Epithelial cell of esophagus (primary cell): Measurements from ENCODE around the gene TSC1.

ENCODE experiments used
- DNase-seq: peaks from one replicate; pipeline ENCODE4 v3.0.0; 2010; ENCODE audit warnings: low read depth
- H3K4me3 ChIP-seq: 2 replicates; pipeline ENCODE4 v1.5.1; 2011; ENCODE audit warnings: mild to moderate bottlenecking, low read length, control low read depth
- CTCF ChIP-seq: IDR thresholded peaks from 2 replicates; pipeline ENCODE4 v1.5.1; 2011; ENCODE audit warnings: low read depth, mild to moderate bottlenecking, low read length, control low read depth, inconsistent platforms; ENCODE audit not compliant: insufficient read depth; ENCODE audit errors: missing control alignments

TSC1 gene

GRCh38 chr9:132864691-132865090 lies 79.7 kb downstream of the TSC1 start:
- DNase-seq = peak; percentile 65
- H3K4me3 ChIP-seq = no peak overlapping the region
- TF ChIP-seq CTCF = no peak

GRCh38 chr9:132864277-132864676 lies 80.1 kb downstream of the TSC1 start:
- DNase-seq = no peak
- no peak for TF ChIP-seq CTCF
- no peak overlapping the region for H3K4me3 ChIP-seq

DNA sequence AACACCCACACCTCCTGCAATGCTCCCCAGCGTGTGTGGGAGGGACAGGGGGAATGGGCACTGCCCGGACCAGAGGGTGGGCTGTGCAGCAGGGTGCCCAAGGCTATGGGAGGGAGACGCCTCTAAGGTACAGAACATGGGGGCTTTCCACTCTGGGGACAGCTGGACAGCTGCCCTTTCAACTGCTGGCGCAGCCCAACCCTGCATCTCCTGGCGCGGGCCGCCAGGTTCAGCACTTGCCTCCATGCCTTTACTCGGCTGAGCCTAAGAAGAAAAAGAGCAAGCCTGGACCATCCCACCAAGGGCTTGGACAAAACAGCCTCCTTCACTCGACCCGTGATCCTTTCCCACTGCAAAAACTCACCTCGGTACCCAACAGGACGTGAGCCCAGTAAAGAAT lies 81.3 kb downstream of the TSC1 start:
- TF ChIP-seq CTCF = no peak
- DNase-seq = no peak
- no peak overlapping the region for H3K4me3 ChIP-seq

- no peak for TF ChIP-seq CTCF
- H3K4me3 ChIP-seq = no peak overlapping the region
- DNase-seq = peak; percentile 8
These were observed 81.9 kb downstream of the TSC1 start for GRCh38 chr9:132862533-132862932.

- H3K4me3 ChIP-seq = no peak overlapping the region
- no peak for DNase-seq
- TF ChIP-seq CTCF = no peak
These were observed 82.8 kb downstream of the TSC1 start for GRCh38 chr9:132861666-132862065.

- no peak for TF ChIP-seq CTCF
These were observed 85.7 kb downstream of the TSC1 start for GRCh38 chr9:132858751-132859150.

DNA sequence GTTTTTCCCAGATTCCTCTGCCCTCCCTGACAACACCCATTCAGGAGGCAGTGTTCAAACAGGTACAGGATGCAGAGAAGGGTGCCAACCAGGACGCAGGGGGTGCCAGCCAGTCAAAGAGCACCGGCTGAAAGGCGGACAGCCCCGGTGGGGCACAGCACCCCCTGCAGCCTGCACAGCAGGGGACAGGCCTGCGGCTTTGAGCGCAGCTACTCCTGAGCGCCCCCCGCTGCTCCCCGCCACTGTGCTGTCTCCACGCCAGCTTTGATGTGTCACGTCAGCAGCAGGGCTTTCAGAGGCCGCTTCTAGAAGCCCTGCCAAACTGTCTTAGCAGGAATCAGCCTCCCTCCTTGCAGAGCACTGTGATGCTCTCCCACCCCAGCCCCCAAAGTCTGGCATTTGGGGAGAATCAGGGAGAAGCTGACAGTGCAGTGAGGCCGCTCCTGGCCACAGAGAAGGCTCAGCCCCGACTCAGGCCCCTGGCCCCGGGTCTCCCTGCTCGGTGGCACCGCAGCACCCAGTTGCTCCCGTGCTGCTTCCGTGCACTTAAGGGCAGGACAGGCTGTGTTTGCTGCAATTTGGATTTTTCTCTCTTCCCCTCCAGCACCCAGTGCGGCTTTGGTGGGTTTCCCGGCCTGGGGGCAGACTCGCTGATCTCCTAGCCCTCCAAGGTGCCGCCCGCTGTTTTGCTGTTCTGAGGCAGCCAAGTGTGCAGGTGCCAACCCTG lies 86.6 kb downstream of the TSC1 start:
- TF ChIP-seq CTCF = no peak
- DNase-seq = no peak
- no peak overlapping the region for H3K4me3 ChIP-seq

More at GRCh38 chr9:132858751-132859150, 85.7 kb downstream of the TSC1 start:
- H3K4me3 ChIP-seq = no peak overlapping the region
- peak; percentile 27 for DNase-seq
